ENCODE data around the gene EPM2A. TPM values are rescaled to one million over a fixed set of nuclear protein-coding genes. Genes with fewer than 3 reads are reported as not detected.
"Not testable (repeated sequence)": the region's sequence is repeated elsewhere in the genome, so short reads cannot be mapped to it uniquely, and the experiment has no call there.

The EPM2A gene
- total RNA-seq, 1 donor from 2014 or later, result 17.7 TPM

DNA sequence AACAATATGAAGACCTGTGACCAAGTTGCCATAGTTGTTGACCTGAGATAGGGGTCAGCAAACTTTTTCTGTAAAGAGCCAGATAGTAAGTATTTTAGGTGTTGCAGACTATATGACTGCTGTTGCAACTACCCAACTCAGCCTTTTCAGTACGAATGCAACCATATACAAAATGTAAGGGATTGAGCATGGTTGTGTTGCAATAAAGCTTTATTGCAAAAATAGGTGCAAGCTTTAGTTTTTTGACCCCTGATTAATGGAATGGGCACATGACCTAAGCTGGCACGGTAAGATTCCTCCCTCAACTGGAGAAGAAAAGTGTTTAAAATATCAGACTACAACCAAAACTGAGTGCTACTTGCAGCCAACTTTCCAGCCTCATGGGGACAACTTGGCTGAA lies 17.3 kb upstream of the EPM2A start:
- H3K36me3 ChIP-seq (ENCODE audit: control insufficient read depth in 3 of 3, insufficient read depth in 3 of 3, low read length in 3 of 3), result no peaks in the 10 kb centered on the region
- no peaks in the 10 kb centered on the region for H3K4me1 ChIP-seq (ENCODE audit: control insufficient read depth in 3 of 3, insufficient read depth in 3 of 3, low read length in 3 of 3)
- peaks cover 0 to 2% (median 0%) of the 10 kb centered on the region in 3 donors for H3K9me3 ChIP-seq (ENCODE audit: control insufficient read depth in 3 of 3, low read length in 3 of 3)
- no peaks in the 10 kb centered on the region for H3K27me3 ChIP-seq (ENCODE audit: control insufficient read depth in 3 of 3, insufficient read depth in 3 of 3, low read length in 3 of 3)
- H3K9ac ChIP-seq (ENCODE audit: low read depth in 1 of 3, low read length in 3 of 3), result no peak overlapping the region
- no peak overlapping the region for H3K4me3 ChIP-seq (ENCODE audit: low read length in 3 of 3)
- no peak overlapping the region for H3K27ac ChIP-seq (ENCODE audit: low read depth, low read length)

DNA sequence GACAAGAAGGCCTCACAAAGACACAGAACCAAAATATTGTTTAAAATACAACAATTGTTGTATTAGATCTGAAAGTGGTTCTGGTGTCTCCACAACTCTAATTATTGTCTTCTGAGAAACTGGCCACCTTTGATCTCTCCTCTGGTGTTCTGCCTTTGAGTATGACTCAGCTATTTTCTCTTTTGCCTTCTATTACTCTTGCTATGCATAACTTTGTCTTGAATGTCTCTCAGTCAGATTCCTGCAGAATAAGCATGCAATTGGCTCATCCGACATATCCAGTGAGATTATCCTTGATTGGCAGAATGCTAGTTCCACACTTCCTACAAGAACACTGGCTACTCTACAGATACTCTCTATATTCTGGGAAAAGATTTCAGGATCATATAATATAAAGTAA lies 14.3 kb upstream of the EPM2A start:
- H3K4me3 ChIP-seq (ENCODE audit: low read length in 3 of 3), result no peak overlapping the region
- H3K9ac ChIP-seq (ENCODE audit: low read depth in 1 of 3, low read length in 3 of 3), result no peak overlapping the region
- H3K9me3 ChIP-seq (ENCODE audit: control insufficient read depth in 3 of 3, low read length in 3 of 3), result peaks cover 0 to 2% (median 0%) of the 10 kb centered on the region in 3 donors
- H3K27me3 ChIP-seq (ENCODE audit: control insufficient read depth in 3 of 3, insufficient read depth in 3 of 3, low read length in 3 of 3), result no peaks in the 10 kb centered on the region
- H3K27ac ChIP-seq (ENCODE audit: low read depth, low read length), result no peak overlapping the region
- no peaks in the 10 kb centered on the region for H3K4me1 ChIP-seq (ENCODE audit: control insufficient read depth in 3 of 3, insufficient read depth in 3 of 3, low read length in 3 of 3)
- no peaks in the 10 kb centered on the region for H3K36me3 ChIP-seq (ENCODE audit: control insufficient read depth in 3 of 3, insufficient read depth in 3 of 3, low read length in 3 of 3)

DNA sequence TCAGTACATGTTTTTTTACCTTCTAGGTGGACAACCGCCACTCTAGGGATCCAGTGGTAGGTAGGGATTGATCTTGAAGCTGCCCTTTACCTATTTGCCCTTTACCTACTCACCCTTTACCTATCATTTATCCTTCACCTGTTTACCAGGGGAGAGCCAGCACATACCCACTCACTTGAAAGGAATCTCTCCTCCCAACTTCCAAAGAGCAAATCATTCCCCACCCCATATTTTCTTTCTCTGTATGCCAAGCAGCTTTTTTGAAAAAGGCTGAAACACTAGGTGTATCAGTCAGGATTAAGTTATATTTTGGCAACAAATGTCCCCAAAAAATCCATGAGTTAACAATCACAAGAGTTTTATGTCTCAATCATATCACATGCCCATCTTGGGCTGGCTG lies 10.5 kb upstream of the EPM2A start:
- H3K4me1 ChIP-seq (ENCODE audit: control insufficient read depth in 3 of 3, insufficient read depth in 3 of 3, low read length in 3 of 3), result no peaks in the 10 kb centered on the region
- peaks cover 0 to 2% (median 0%) of the 10 kb centered on the region in 3 donors for H3K9me3 ChIP-seq (ENCODE audit: control insufficient read depth in 3 of 3, low read length in 3 of 3)
- H3K27me3 ChIP-seq (ENCODE audit: control insufficient read depth in 3 of 3, insufficient read depth in 3 of 3, low read length in 3 of 3), result no peaks in the 10 kb centered on the region
- H3K27ac ChIP-seq (ENCODE audit: low read depth, low read length), result no peak overlapping the region
- no peaks in the 10 kb centered on the region for H3K36me3 ChIP-seq (ENCODE audit: control insufficient read depth in 3 of 3, insufficient read depth in 3 of 3, low read length in 3 of 3)
- no peak overlapping the region for H3K4me3 ChIP-seq (ENCODE audit: low read length in 3 of 3)
- no peak overlapping the region for H3K9ac ChIP-seq (ENCODE audit: low read depth in 1 of 3, low read length in 3 of 3)

DNA sequence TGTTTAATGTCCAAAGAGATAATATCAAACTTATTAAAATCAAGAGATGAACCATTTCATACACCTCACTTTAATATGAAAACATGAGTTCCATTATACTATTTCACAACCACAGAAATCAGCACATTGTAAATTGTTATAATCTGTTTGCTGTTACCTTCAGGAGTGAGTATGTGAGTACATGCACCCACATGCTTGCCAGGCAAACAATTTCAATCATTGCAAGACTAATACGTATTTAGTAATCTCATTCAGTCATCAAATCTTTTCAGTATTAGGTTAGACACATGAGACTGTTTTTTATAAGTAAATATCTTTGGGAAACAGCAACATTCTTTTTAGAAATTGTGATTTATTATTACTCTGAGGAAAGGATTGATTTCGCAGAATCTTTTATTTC lies 9.3 kb upstream of the EPM2A start:
- no peaks in the 10 kb centered on the region for H3K27me3 ChIP-seq (ENCODE audit: control insufficient read depth in 3 of 3, insufficient read depth in 3 of 3, low read length in 3 of 3)
- H3K4me3 ChIP-seq (ENCODE audit: low read length in 3 of 3), result no peak overlapping the region
- no peak overlapping the region for H3K9ac ChIP-seq (ENCODE audit: low read depth in 1 of 3, low read length in 3 of 3)
- no peaks in the 10 kb centered on the region for H3K4me1 ChIP-seq (ENCODE audit: control insufficient read depth in 3 of 3, insufficient read depth in 3 of 3, low read length in 3 of 3)
- H3K9me3 ChIP-seq (ENCODE audit: control insufficient read depth in 3 of 3, low read length in 3 of 3), result peaks cover 0 to 2% (median 0%) of the 10 kb centered on the region in 3 donors
- H3K36me3 ChIP-seq (ENCODE audit: control insufficient read depth in 3 of 3, insufficient read depth in 3 of 3, low read length in 3 of 3), result no peaks in the 10 kb centered on the region
- no peak overlapping the region for H3K27ac ChIP-seq (ENCODE audit: low read depth, low read length)

DNA sequence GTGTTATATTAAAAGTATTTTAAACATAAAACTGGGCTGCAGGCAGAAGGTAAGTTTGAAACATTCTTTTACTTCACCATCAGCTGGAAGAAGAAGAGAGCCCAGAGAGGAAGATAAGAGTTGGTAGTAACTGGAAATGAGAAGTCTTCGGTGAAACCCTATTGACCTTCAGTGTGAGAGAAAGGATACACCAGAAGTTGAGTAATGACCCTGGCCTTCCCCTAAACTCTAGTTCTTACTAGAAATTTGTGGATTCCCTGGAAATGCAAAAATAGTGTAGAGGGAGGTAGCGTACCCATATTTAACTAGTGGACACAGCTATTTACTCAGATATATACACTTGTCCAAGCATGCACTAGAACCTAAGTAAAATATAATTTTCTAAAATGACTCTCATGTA lies 8.0 kb upstream of the EPM2A start:
- Histone ChIP-seq H3K4me1 (ENCODE audit: control insufficient read depth in 3 of 3, insufficient read depth in 3 of 3, low read length in 3 of 3) (no peaks in the 10 kb centered on the region), H3K9ac (ENCODE audit: low read depth in 1 of 3, low read length in 3 of 3) (no peak overlapping the region)

DNA sequence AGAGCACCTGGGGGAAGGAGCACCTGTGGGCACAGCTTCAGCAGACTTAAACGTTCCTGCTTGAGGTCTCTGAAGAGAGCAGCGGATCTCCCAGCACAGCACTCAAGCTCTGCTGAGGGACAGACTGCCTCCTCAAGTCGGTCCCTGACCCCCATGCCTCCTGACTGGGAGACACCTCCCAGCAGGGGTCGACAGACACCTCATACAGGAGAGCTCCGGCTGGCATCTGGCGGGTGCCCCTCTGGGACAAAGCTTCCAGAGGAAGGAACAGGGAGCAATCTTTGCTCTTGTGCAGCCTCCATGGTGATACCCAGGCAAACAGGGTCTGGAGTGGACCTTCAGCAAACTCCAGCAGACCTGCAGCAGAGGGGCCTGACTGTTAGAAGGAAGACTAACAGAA lies 7.2 kb upstream of the EPM2A start:
- H3K27me3 ChIP-seq (ENCODE audit: control insufficient read depth in 3 of 3, insufficient read depth in 3 of 3, low read length in 3 of 3); H3K9me3 ChIP-seq (ENCODE audit: control insufficient read depth in 3 of 3, low read length in 3 of 3); H3K36me3 ChIP-seq (ENCODE audit: control insufficient read depth in 3 of 3, insufficient read depth in 3 of 3, low read length in 3 of 3); H3K4me3 ChIP-seq (ENCODE audit: low read length in 3 of 3); H3K4me1 ChIP-seq (ENCODE audit: control insufficient read depth in 3 of 3, insufficient read depth in 3 of 3, low read length in 3 of 3); H3K27ac ChIP-seq (ENCODE audit: low read depth, low read length); H3K9ac ChIP-seq (ENCODE audit: low read depth in 1 of 3, low read length in 3 of 3): not testable (repeated sequence)

More for the DNA sequence above, 8.0 kb upstream of the EPM2A start:
- Histone ChIP-seq H3K9me3 (ENCODE audit: control insufficient read depth in 3 of 3, low read length in 3 of 3) (peaks cover 0 to 2% (median 0%) of the 10 kb centered on the region in 3 donors), H3K27ac (ENCODE audit: low read depth, low read length) (no peak overlapping the region), H3K27me3 (ENCODE audit: control insufficient read depth in 3 of 3, insufficient read depth in 3 of 3, low read length in 3 of 3) (no peaks in the 10 kb centered on the region), H3K36me3 (ENCODE audit: control insufficient read depth in 3 of 3, insufficient read depth in 3 of 3, low read length in 3 of 3) (no peaks in the 10 kb centered on the region), H3K4me3 (ENCODE audit: low read length in 3 of 3) (no peak overlapping the region)

DNA sequence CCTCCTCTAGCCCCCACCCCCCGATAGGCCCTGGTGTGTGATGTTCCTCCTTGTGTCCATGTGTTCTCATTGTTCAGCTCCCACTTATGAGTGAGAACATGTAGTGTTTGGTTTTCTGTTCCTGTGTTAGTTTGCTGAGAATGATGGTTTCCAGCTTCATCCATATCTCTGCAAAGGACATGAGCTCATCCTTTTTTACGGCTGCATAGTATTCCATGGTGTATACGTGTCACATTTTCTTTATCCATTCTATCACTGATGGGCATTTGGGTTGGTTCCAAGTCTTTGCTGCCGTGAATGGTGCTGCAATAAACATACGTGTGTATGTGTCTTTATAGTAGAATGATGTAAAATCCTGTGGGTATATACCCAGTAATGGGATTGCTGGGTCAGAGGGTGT lies 4.4 kb upstream of the EPM2A start:
- not testable (repeated sequence) for H3K27ac ChIP-seq (ENCODE audit: low read depth, low read length); H3K4me3 ChIP-seq (ENCODE audit: low read length in 3 of 3); H3K4me1 ChIP-seq (ENCODE audit: control insufficient read depth in 3 of 3, insufficient read depth in 3 of 3, low read length in 3 of 3); H3K9me3 ChIP-seq (ENCODE audit: control insufficient read depth in 3 of 3, low read length in 3 of 3); H3K9ac ChIP-seq (ENCODE audit: low read depth in 1 of 3, low read length in 3 of 3); H3K36me3 ChIP-seq (ENCODE audit: control insufficient read depth in 3 of 3, insufficient read depth in 3 of 3, low read length in 3 of 3); H3K27me3 ChIP-seq (ENCODE audit: control insufficient read depth in 3 of 3, insufficient read depth in 3 of 3, low read length in 3 of 3)

DNA sequence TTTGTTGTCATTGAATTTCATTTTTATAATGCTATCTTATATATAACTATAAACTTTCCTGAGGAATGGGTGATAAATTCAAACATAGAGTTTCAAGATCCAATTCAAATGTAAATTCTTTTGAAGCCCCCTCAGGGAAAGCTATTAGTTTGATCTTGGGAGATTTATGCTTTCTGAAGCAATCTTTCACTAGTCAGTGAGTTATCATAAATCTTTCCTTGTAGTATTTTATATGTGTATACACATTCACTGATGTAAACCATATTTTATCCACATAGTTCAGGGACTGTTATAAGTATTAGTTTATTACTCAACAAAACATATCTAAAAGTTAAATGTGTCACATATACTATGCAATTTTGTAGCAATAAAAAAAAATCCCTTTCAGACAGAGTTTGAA lies 2.9 kb upstream of the EPM2A start:
- H3K27ac ChIP-seq (ENCODE audit: low read depth, low read length), result no peak overlapping the region
- H3K27me3 ChIP-seq (ENCODE audit: control insufficient read depth in 3 of 3, insufficient read depth in 3 of 3, low read length in 3 of 3), result no peaks in the 10 kb centered on the region
- no peaks in the 10 kb centered on the region for H3K9me3 ChIP-seq (ENCODE audit: control insufficient read depth in 3 of 3, low read length in 3 of 3)
- H3K4me3 ChIP-seq (ENCODE audit: low read length in 3 of 3), result no peak overlapping the region
- H3K36me3 ChIP-seq (ENCODE audit: control insufficient read depth in 3 of 3, insufficient read depth in 3 of 3, low read length in 3 of 3), result no peaks in the 10 kb centered on the region
- peaks cover 0 to 10% (median 4%) of the 10 kb centered on the region in 3 donors for H3K4me1 ChIP-seq (ENCODE audit: control insufficient read depth in 3 of 3, insufficient read depth in 3 of 3, low read length in 3 of 3)
- H3K9ac ChIP-seq (ENCODE audit: low read depth in 1 of 3, low read length in 3 of 3), result no peak overlapping the region

DNA sequence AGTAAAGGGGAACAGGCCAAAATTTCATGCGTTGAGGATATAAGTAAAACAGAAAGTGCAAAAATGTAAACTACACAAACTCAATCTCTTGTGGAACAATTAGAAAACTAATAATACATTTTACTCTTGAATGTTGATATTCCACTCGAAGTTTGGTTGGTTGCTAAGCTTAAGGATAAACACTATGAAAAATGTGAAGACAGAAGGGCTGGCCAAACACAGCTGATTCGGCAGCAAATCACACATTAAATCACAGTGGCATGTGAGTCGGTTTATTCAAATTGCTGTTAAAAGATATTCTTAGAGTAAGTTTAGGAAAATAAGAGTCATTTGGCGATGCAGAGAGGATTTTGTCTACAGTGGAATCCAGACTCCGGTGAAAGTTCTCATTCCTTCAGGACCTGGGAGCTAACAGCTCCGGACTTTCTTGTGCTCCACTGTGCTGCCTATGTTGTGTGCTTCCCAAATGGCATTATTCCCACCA lies 1.4 kb upstream of the EPM2A start:
- Histone ChIP-seq H3K27ac (ENCODE audit: low read depth, low read length) (peak overlapping the region; percentile 99), H3K4me1 (ENCODE audit: control insufficient read depth in 3 of 3, insufficient read depth in 3 of 3, low read length in 3 of 3) (peaks cover 0 to 10% (median 4%) of the 10 kb centered on the region in 3 donors), H3K9ac (ENCODE audit: low read depth in 1 of 3, low read length in 3 of 3) (no peak overlapping the region)

DNA sequence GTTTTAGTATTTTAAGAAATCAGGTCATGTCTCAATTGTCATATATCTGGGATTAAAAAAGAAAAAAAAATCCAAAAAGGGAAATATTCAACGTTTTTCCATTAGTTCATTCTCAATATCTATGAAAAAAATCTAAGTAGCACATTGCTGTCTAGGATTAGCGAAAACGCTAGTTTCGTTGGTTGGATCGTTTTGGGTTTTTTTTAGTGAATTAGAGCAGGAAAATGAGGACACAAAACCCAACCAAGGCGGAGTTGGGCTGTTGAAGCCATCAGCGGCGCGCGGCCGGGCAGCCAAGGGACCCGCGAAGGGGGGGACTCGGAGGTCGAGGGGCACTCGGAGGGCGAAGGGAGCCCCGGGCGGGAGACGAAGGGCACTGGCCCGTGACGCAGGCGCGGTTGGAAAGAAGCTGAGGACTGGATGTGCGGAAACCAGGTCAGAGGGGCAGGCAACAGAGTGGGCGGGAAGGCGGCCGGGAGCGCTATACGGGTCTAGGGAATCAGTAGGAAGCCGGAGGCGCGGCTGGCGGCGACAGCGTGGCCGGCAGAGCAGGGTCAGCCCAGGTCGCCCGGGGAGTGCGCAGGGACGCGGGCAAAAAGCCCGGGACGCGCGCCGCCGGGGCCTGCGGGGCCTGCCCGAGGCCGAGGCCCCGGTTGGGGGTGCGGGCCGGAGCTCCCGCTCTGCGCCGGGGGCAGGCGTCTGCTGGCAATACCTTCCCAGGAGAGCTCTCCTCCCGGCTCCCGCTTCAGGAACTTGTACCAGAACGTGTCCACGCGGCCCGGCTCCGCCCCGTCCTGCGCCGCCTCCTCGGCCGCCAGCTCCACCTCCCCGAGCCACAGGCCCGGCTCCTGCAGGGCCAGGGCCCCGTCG lies 599 bp downstream of the EPM2A start:
- peak overlapping the region; percentile 75 to 76 (median 76) for H3K4me3 ChIP-seq (ENCODE audit: low read length in 3 of 3)
- H3K27ac ChIP-seq (ENCODE audit: low read depth, low read length), result peak overlapping the region; percentile 99
- peaks cover 0 to 10% (median 4%) of the 10 kb centered on the region in 3 donors for H3K4me1 ChIP-seq (ENCODE audit: control insufficient read depth in 3 of 3, insufficient read depth in 3 of 3, low read length in 3 of 3)
- H3K36me3 ChIP-seq (ENCODE audit: control insufficient read depth in 3 of 3, insufficient read depth in 3 of 3, low read length in 3 of 3), result no peaks in the 10 kb centered on the region
- H3K27me3 ChIP-seq (ENCODE audit: control insufficient read depth in 3 of 3, insufficient read depth in 3 of 3, low read length in 3 of 3), result no peaks in the 10 kb centered on the region
- H3K9ac ChIP-seq (ENCODE audit: low read depth in 1 of 3, low read length in 3 of 3), result peak overlapping the region; percentile 81 to 91 (median 85)
- H3K9me3 ChIP-seq (ENCODE audit: control insufficient read depth in 3 of 3, low read length in 3 of 3), result no peaks in the 10 kb centered on the region

More for the DNA sequence above, 1.4 kb upstream of the EPM2A start:
- no peaks in the 10 kb centered on the region for H3K27me3 ChIP-seq (ENCODE audit: control insufficient read depth in 3 of 3, insufficient read depth in 3 of 3, low read length in 3 of 3)
- H3K9me3 ChIP-seq (ENCODE audit: control insufficient read depth in 3 of 3, low read length in 3 of 3), result no peaks in the 10 kb centered on the region
- peak overlapping the region in 1 of 3 donors; percentile 85 for H3K4me3 ChIP-seq (ENCODE audit: low read length in 3 of 3)
- H3K36me3 ChIP-seq (ENCODE audit: control insufficient read depth in 3 of 3, insufficient read depth in 3 of 3, low read length in 3 of 3), result no peaks in the 10 kb centered on the region
